ENCODE measurements around the gene RAP2A.
A peak's percentile ranks its signal among the peaks of the same experiment; 100 is the strongest.

RAP2A gene
- total RNA-seq: 31.1 reads per million, percentile 57 among the genes with 10 or more reads in this experiment

DNA sequence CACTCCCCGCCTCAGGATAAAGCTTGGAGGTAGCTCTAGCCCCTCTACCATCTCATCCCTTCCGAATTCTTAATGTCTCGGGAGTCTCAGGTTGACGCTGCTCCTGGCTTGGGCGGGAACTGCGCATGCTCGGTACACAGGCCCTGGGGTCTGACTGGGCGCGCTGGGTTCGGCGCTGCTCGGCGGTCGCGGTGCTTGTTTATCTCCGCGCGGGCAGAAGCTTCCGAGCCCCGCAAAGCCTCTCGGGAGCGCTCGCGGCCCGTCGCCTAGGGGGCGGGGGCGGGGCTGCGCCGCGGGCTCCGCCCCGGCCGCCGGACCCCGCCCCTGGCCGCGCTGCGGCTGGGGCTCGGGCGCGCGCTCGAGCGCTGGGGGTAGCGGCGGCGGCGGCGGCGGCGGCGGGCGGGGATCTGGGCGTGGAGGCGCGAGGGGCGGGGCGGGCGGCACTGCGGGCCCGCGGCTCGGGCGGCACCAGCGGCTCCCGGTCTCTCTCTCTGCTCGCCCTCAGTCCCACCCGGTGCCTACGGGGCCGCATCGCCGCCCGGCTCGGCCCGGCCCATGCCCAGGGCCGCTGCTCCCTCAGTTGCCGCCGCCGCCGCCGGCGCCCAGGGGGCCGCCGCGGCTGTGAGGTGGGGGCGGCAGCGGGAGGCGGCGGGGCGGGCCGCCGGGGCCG lies at the start of gene RAP2A:
Gene RAP2A (plus strand): TSS at position 443 of the 670 bp plus-strand sequence. CDS start 302 bp downstream, outside the sequence.
- peak; percentile 81 for DNase-seq

GRCh38 chr13:97384371-97384770 lies 49.6 kb upstream of the RAP2A start:
- no peak for DNase-seq

- no peak for DNase-seq
These were observed 48.8 kb upstream of the RAP2A start for GRCh38 chr13:97385146-97385545.

GRCh38 chr13:97385854-97386253 lies 48.1 kb upstream of the RAP2A start:
- DNase-seq: no peak

GRCh38 chr13:97386801-97387484 lies 47.0 kb upstream of the RAP2A start:
- no peak for DNase-seq

DNA sequence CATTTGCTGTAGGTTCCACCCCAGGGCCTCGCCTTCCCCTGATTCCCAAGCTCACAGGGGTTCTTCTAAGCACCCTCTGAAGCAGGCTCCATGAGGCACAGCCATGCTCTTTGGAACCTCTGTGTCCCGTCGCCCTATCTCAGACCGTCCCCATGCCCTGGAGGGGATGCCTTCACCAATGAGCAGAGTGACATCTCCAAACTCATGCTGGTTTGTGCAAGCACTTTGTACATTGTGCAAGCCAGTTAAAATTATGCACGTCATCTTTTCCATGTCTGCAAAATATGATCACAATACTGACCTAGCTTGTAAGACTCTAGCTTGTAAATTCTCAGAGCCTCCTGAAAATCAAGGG lies 46.5 kb upstream of the RAP2A start:
- DNase-seq: no peak

GRCh38 chr13:97387890-97388289 lies 46.1 kb upstream of the RAP2A start:
- no peak for DNase-seq

DNA sequence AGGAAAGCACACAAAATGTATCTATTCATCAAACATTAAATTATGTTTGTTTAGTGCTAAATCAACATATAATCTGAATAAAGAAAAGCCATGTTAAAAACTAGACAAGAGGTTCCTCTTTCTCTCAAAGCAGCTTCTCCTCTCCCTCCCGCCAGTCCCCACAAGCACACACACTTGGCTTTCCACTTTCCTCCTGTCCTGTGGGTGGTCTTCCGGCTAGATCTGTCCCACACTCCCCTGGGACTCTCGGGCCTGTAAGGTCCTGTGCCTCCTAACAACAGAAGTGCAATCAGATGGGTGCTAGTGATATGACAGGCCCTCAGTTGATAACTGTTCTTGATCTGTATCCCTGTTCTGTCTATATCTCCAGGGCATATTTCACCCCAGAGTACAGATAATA lies 45.6 kb upstream of the RAP2A start:
- no peak for DNase-seq

DNA sequence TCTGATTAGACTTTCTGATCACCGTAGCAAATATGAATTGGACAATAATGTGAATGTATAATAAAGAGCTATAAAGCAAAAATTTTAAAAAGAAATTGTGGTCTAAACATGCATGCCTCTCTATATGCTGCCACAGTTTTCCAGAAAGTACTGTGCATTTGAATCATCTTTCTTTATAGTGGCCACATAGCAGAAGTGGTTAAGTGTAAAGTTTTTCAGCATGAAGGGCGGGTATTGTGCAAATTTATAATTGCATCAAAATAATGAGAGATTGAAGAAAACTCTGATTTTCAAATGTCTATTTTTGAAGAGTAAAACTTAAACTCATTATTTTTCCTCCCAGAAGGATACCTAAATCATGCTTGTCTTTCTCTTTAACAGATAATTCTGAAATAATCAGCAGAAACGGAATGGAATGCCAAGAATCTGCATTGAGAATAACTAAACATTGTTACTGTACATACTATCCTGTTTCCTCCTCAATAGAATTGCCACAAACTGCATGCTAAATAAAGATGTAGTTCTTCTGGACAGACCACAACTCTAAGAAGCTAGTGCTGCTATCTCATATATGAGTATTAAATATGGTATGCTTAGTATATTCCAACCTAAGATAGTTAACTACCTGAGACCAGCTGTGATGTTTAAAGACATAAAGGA lies 42.9 kb upstream of the RAP2A start:
- no peak for DNase-seq

- DNase-seq: no peak
These were observed 41.9 kb upstream of the RAP2A start for GRCh38 chr13:97392020-97392419.

DNA sequence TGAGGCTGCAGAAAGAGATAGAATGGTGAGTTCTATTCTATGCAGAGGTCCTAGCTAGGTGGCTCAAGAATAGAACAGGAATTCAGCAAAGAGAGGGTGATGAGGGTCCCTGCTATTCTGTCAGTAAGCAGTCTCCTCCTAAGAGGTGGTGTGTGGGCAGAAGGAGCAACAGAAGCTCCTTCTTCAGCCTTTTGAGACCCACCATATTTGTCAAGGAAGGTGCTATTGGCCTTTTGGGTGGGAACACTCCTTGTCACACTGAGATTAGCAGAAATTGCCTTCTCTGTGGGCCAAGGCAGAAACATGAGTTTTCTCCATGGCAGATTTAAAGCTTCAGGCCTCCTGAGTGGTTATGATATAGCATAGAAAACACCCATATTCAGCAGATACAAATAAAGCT lies 39.4 kb upstream of the RAP2A start:
- no peak for DNase-seq

GRCh38 chr13:97395447-97396136 lies 38.4 kb upstream of the RAP2A start:
- DNase-seq: no peak

GRCh38 chr13:97397267-97397666 lies 36.7 kb upstream of the RAP2A start:
- DNase-seq: no peak

GRCh38 chr13:97401421-97401820 lies 32.5 kb upstream of the RAP2A start:
- DNase-seq: no peak

DNA sequence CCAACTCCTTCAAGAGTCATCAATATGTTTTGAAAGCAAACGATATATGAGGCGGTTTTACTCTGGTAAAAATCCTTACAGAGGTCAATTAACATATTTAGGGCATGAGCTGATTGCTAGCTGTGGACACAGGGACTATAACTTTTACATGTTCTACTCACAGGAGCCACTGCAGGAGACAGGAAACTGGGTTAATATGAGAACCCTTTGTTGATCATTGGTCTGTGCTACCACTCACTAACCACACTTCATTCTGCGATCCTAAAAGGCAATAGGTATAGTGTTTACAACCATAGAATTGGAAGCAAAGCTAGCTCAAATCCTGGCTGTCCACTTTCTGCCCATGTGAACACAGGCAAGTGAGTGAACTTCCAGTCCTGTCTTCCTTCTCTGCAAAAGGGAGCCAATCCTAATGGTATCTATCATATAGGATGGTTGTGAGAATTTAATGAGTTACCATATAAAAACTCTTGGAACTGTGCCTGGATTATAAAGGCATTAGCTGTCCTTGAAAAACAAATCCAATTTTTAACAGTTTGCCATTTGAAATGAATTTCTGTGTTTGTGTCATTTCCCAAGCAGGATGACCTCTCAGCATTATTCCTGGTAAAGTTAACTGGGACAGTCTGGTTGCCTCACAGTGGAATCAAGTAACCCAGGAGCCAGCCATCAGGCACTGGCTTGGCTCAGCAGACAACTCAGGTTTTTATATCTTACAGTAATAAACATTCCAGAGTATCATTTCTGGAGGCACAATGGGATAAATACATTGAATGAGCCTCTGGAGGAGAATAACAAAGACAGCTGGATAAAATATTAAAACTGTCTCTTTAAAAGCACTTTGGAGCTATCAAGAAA lies 29.8 kb upstream of the RAP2A start:
- DNase-seq: no peak

DNA sequence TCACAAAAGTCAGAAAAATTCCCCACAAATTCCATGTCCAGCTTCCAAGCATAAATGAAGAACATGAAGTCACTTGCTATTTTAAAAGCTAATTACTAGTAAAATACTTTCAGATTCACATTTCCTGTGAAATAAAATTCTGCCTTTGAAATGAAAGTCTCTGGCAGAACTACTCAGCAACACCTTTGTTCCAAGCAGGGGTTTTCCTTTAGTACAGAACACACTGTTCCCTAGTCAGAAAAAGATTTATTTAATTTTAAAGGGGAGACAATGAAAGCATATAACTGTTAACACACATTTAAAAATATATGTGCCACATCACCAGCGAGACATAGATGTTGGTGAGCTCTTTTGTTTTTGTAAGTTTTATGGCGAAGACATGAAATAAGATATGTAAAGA lies 26.4 kb upstream of the RAP2A start:
- no peak for DNase-seq

- DNase-seq: no peak
These were observed 25.0 kb upstream of the RAP2A start for GRCh38 chr13:97408938-97409337.

DNA sequence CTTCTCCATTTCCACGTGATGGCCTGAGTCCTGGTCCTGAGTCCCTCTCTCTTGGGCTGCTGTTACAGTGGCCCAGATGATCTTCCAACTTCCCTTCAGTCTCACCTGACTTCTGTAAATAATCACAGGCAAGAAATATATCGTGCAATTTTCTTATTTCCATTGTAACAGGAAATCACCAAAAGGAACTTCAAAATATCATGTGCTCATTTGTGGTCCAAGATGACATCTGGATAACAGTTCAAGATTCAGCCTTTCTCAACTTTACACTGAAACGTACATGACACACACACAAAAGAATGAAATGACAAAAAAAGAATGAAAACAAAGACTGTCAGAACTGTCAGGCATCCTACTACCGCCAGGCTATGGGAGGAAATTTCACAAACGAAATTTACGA lies 22.0 kb upstream of the RAP2A start:
- no peak for DNase-seq

GRCh38 chr13:97413694-97414093 lies 20.3 kb upstream of the RAP2A start:
- no peak for DNase-seq

DNA sequence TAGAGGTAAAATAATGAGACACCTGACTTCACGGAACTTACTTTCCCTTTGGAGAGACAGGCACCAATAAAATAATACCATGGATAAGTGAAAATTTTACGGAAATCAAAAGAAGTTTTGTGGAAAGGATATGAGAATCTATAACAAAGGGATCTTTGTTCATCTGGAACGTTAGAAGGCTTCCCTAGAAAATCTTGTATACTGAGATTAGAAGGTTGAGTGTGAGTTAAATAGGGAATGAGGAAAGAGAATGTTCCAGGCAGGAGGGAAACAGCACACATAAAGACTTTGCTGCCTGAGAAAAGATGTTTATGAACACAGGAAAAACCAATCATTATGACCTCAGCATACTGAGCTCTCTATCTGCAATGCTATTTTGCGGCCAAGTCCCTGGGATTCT lies 19.6 kb upstream of the RAP2A start:
- DNase-seq: no peak

DNA sequence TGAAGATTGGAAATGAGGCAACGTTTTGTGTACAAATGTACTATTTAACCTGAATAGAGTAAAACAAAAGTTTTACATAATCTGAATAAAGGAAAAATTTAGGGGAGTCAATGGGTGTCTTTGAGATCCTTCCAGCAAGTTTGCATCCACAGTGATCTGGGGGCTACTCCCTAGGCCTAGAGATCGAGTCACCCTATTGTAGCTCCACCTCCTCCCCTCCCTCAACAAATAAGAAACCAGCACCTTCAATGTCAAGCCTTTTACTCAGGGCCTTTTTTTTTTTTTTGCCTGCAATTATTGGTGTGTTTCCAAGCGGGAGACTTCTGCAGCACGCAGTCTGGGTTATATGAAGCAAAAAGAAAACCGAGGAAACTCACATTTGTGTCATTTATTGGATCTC lies 16.3 kb upstream of the RAP2A start:
- DNase-seq: no peak

Measured in effector CD4-positive, alpha-beta T cell (primary cell).